ENCODE data around the gene EYS.

Gene EYS

DNA sequence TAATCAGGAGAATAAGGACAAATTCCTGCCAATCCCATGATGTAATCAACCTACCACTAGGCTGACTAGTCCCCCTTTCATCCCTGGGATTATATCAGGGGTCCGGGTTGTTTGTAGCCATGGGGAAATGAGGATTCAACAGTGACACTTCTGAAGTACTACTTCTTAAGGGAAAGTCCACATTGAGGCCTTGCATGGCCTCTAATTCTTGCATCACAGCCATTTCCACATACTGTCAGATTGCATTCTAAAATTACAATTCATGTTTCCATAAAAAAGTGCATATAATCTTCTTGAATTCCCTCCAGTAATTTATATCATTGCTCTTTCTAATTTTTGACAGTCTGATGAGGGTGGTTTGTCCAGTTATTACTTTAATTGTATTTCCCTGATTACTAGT is 1887.2 kb downstream of the EYS start:
- H3K4me3 ChIP-seq (ENCODE audit: low read depth, low read length): no peak overlapping the region
- TF ChIP-seq, protein P1, sequence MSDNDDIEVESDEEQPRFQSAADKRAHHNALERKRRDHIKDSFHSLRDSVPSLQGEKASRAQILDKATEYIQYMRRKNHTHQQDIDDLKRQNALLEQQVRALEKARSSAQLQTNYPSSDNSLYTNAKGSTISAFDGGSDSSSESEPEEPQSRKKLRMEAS (IDR thresholded peaks at IDR 0.05; ENCODE audit: low read depth, low read length): no peak
- TF ChIP-seq MYC (IDR thresholded peaks at IDR 0.05; ENCODE audit: low read depth, low read length) (no peak), CTCF (IDR thresholded peaks at IDR 0.05; ENCODE audit: low read depth, low read length) (no peak), POLR2A (IDR thresholded peaks at IDR 0.05; ENCODE audit: extremely low read depth, insufficient read length) (no peak)
- peak; percentile 18 for DNase-seq (ENCODE audit: low read depth)

DNA sequence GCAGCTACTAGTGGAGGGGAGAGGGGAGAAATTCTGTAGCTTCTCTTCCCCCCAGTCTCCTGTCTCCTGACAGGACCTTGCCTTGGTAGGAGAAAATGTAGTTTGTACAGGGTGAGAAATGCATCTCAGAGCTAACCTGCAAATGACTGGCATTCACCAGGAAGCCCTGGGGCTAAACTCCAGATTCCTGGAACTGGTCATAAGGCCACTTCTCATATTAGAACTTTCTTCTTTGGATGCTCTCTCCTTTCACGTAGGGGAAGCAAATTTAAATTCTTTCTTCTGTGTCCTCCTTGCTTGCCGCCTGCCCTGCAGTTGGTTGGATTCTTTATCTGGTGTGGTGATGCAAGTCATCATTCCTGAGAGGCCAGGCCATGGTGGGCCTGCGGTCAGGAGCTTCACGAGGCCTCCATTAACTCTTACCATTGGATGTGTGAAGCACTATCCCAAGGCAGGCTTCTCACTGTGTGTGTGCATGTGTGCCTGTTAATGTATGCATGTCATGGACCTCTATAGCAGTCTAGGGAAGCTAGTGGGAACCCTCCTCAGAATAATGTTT is 1889.5 kb downstream of the EYS start:
- no peak overlapping the region for H3K4me3 ChIP-seq (ENCODE audit: low read depth, low read length)
- no peak for DNase-seq (ENCODE audit: low read depth)
- TF ChIP-seq MYC (IDR thresholded peaks at IDR 0.05; ENCODE audit: low read depth, low read length): no peak

GRCh38 chr6:63816982-63817436 is 1890.0 kb downstream of the EYS start:
- TF ChIP-seq POLR2A (IDR thresholded peaks at IDR 0.05; ENCODE audit: extremely low read depth, insufficient read length) (no peak), CTCF (IDR thresholded peaks at IDR 0.05; ENCODE audit: low read depth, low read length) (peak; percentile 34)
- H3K4me3 ChIP-seq (ENCODE audit: low read depth, low read length): no peak overlapping the region
- DNase-seq (ENCODE audit: low read depth): peak; percentile 34

DNA sequence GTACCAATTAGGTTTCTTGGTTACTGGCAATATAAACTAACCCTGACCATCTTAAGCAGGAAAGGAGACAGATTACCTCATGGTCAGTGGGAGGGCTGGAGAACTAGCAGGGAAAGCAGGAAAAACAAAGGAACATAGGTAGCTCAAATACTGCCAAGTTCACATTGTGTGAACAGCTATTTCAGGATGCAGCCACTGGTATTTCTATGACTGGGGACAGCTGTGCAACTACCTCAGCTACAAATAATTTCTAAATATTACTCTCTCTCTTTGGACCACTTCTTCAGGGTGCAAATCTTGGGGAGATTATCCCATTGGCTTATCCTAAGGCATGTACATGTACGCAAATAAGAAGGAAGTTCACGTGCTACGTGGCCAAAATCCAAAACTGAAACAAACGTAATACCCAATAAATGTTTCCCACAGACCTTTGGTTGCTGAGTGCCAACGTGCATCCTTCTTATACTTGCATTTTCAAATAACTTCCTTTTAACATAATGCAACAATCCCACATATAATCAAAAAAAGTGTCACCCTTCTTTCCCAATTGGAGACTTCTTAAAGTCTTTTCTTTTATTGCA is 1890.5 kb downstream of the EYS start:
- H3K4me3 ChIP-seq (ENCODE audit: low read depth, low read length): no peak overlapping the region
- TF ChIP-seq CTCF (IDR thresholded peaks at IDR 0.05; ENCODE audit: low read depth, low read length) (no peak), MYC (IDR thresholded peaks at IDR 0.05; ENCODE audit: low read depth, low read length) (no peak), POLR2A (IDR thresholded peaks at IDR 0.05; ENCODE audit: extremely low read depth, insufficient read length) (no peak)
- TF ChIP-seq, protein P1 (IDR thresholded peaks at IDR 0.05; ENCODE audit: low read depth, low read length): no peak
- no peak for DNase-seq (ENCODE audit: low read depth)

DNA sequence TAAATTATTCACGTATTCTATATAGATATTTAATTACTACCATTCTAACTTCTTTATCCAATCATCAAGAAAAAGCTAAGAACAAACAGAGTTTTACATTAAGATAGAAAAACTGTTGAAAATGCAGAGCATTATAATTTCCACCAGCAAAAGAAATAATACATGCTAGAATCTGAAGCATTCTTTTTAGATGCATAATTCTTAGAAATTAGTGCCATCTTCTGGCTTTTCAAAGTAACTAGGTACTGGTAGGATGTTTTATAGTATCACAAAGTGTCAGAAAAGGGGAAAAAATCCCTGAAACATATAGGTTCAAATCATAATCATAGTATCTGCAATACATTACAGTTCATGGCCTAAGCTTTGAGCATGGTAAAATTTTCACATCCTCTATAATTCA is 1892.6 kb downstream of the EYS start:
- TF ChIP-seq, protein P1 (IDR thresholded peaks at IDR 0.05; ENCODE audit: low read depth, low read length): no peak
- TF ChIP-seq MYC (IDR thresholded peaks at IDR 0.05; ENCODE audit: low read depth, low read length) (no peak), POLR2A (IDR thresholded peaks at IDR 0.05; ENCODE audit: extremely low read depth, insufficient read length) (no peak), CTCF (IDR thresholded peaks at IDR 0.05; ENCODE audit: low read depth, low read length) (no peak)
- peak; percentile 9 for DNase-seq (ENCODE audit: low read depth)
- no peak overlapping the region for H3K4me3 ChIP-seq (ENCODE audit: low read depth, low read length)

DNA sequence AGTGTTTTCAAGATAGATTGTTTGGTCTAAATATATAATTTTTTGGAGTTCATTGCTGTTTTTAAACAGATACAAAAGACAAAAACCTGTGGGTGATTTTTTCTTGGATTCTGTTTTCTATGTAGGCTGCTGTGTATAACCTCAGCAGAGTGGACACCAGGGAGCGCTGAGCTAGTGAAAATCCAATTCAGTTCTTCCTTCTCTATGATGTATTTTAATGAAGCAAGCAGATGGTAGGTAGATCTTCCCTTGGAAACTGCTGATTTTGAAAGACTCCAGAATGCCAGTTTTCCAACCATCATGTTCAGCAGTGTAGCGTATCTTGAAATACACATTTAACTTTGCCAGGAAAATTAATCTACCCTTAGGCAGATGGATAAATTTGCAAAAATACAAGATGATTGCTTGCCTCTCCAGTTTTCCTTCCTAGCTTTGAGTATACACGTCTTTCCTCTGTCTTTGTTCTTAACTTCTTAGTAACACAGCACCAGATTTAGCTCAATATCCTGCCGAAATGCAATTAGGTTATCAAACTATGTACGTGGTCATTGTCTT is 1893.4 kb downstream of the EYS start:
- TF ChIP-seq, protein P1 (IDR thresholded peaks at IDR 0.05; ENCODE audit: low read depth, low read length): no peak
- no peak for TF ChIP-seq MYC (IDR thresholded peaks at IDR 0.05; ENCODE audit: low read depth, low read length)
- no peak for TF ChIP-seq POLR2A (IDR thresholded peaks at IDR 0.05; ENCODE audit: extremely low read depth, insufficient read length)
- no peak for TF ChIP-seq CTCF (IDR thresholded peaks at IDR 0.05; ENCODE audit: low read depth, low read length)
- H3K4me3 ChIP-seq (ENCODE audit: low read depth, low read length): no peak overlapping the region
- no peak for DNase-seq (ENCODE audit: low read depth)
